Measurements from ENCODE around the gene HOXA2. TPM values are rescaled to one million over a fixed set of nuclear protein-coding genes. Genes with fewer than 3 reads are reported as not detected.
A peak's percentile ranks its signal among the peaks of the same experiment; 100 is the strongest.

HOXA2 gene
- total and polyA plus RNA-seq, 2 of the 13 experiments (the other 11 are each of a cell fraction or from before 2014, with no cell fraction given) = 0.22 to 0.29 TPM

DNA sequence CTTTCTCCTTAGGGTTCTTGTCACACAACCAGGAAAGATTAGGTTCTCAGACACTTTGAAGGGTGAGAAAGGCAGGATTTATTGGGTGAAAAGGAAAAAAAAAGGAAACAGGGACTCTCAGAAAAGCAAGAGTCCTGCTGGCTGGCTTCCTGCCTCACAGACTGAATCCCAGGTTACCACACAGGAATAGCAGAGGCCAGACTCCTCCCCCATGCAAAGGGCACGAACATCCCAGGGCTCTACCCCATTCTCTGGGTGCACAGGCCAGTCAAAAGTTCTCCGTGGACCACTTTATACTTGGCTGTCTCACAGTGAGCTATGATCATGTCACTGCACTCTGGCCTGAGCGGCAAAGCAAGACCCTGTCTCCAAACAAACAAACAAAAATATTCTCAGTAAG lies 49.3 kb downstream of the HOXA2 start:
- FAIRE-seq (no peak), ATAC-seq (peak; percentile 54; the same call in 2 of the 3 replicates), DNase-seq (ENCODE audit: low spot score) (no peak)
- Histone ChIP-seq H4K20me1 (ENCODE audit: insufficient read depth, low read length) (no peaks in the 10 kb centered on the region), H3K27ac (ENCODE audit: extremely low read length, insufficient read depth, low read length) (no peak overlapping the region), H3K4me3 (replicated peaks in 1 of 3; ENCODE audit: insufficient read depth in 1 of 3, low read depth in 2 of 3, low read length in 3 of 3) (no peak overlapping the region), H3K36me3 (replicated peaks in 1 of 2; ENCODE audit: control insufficient read depth in 1 of 2, insufficient read depth in 2 of 2, low read length in 2 of 2) (no peaks in the 10 kb centered on the region), H3K9ac (ENCODE audit: insufficient read depth, low read depth, low read length) (no peak overlapping the region), H3K4me1 (ENCODE audit: insufficient read depth, low read length) (0 out of 2 replicates have a peak, but pooled peaks cover 5% of the 10 kb centered on the region), H3K27me3 (ENCODE audit: control insufficient read depth in 1 of 2, insufficient read depth in 2 of 2, low read length in 2 of 2) (no peaks in the 10 kb centered on the region), H3K79me2 (ENCODE audit: insufficient read depth, low read length) (no peaks in the 10 kb centered on the region), H3K9me3 (ENCODE audit: low read length) (no peaks in the 10 kb centered on the region), H2AFZ (ENCODE audit: low read length) (no peak overlapping the region), H3K4me2 (ENCODE audit: low read depth, low read length) (no peak overlapping the region)
- 21% methylated on average over 3 of the region's 3 CpGs for WGBS (ENCODE audit: low lambda C conversion rate)
- no peak for TF ChIP-seq PPARG (CRISPR knock-in tag; conservative IDR thresholded peaks at IDR 0.05)
- TF ChIP-seq KLF11 (CRISPR knock-in tag; IDR thresholded peaks at IDR 0.05) = no peak
- no peak for TF ChIP-seq ZFY (CRISPR knock-in tag; IDR thresholded peaks at IDR 0.05)
- no peak for TF ChIP-seq ESRRA (CRISPR knock-in tag; IDR thresholded peaks at IDR 0.05; ENCODE audit: low read depth)
- no peak for TF ChIP-seq TAF15 (IDR thresholded peaks at IDR 0.05; ENCODE audit: low read depth, low read length, poor library complexity, severe bottlenecking)
- TF ChIP-seq ZNF883 (CRISPR knock-in tag; IDR thresholded peaks at IDR 0.05; ENCODE audit: not compliant biosample characterization) = no peak
- intact Hi-C loops (cut with micrococcal nuclease; ENCODE audit: unreplicated experiment) = no loop called here
- BruUV-seq (replicated peaks) = no TSS peak
- ChIA-PET CTCF (ENCODE audit: low intra/inter-chr PET ratio, low total read pairs) (no interaction called here), POLR2A (no interaction called here)
- in situ Hi-C loops (cut with HindIII; ENCODE audit: extremely low pct_ligation_motif_present, low pct_unique_long_range_greater_than_20kb) = no loop called here

DNA sequence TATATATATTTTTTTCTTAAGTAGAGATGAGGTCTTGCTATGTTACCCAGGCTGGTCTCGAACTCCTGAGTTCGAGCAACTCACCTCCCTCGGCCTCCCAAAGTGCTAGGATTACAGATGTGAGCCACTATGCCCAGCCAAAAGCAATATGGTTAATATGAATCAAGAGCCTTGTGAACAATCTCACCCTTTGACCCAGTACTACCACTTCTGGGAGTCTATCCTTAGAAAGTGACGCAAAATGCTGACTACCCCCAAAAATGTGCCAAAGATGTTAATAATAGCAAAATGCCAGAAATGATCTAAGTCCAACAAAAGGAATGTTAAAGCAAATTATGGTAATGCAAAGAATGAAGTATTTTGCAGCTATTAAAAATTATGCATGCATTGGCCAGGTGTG lies 51.0 kb downstream of the HOXA2 start:
- ChIA-PET CTCF (ENCODE audit: low intra/inter-chr PET ratio, low total read pairs) (no interaction called here), POLR2A (no interaction called here)
- H3K79me2 ChIP-seq (ENCODE audit: insufficient read depth, low read length) = no peaks in the 10 kb centered on the region
- no peak for TF ChIP-seq ZFY (CRISPR knock-in tag; IDR thresholded peaks at IDR 0.05)
- peak in 1 of 2 experiments; percentile 32; a peak in 1 of 4 replicates for TF ChIP-seq MAFK (conservative IDR thresholded peaks at IDR 0.05 in 1 of 2, IDR thresholded peaks at IDR 0.05 in 1 of 2; ENCODE audit: low read length in 2 of 2)
- TF ChIP-seq SRF (IDR thresholded peaks at IDR 0.05; ENCODE audit: low read depth, low read length) = no peak
- TF ChIP-seq BRCA1 (CRISPR knock-in tag; IDR thresholded peaks at IDR 0.05) = no peak
- intact Hi-C loops (cut with micrococcal nuclease; ENCODE audit: unreplicated experiment) = no loop called here
- in situ Hi-C loops (cut with HindIII; ENCODE audit: extremely low pct_ligation_motif_present, low pct_unique_long_range_greater_than_20kb) = no loop called here
- no peak overlapping the region for H3K9ac ChIP-seq (ENCODE audit: insufficient read depth, low read depth, low read length)
- FAIRE-seq (no peak), ATAC-seq (no peak), DNase-seq (ENCODE audit: low spot score) (no peak)
- BruUV-seq (replicated peaks) = no TSS peak
- no peaks in the 10 kb centered on the region for H3K9me3 ChIP-seq (ENCODE audit: low read length)
- H3K27me3 ChIP-seq (ENCODE audit: control insufficient read depth in 1 of 2, insufficient read depth in 2 of 2, low read length in 2 of 2) = no peaks in the 10 kb centered on the region
- H2AFZ ChIP-seq (ENCODE audit: low read length) = no peak overlapping the region
- H3K27ac ChIP-seq (ENCODE audit: extremely low read length, insufficient read depth, low read length) = no peak overlapping the region
- H3K36me3 ChIP-seq (replicated peaks in 1 of 2; ENCODE audit: control insufficient read depth in 1 of 2, insufficient read depth in 2 of 2, low read length in 2 of 2) = no peaks in the 10 kb centered on the region
- no peak overlapping the region for H3K4me3 ChIP-seq (replicated peaks in 1 of 3; ENCODE audit: insufficient read depth in 1 of 3, low read depth in 2 of 3, low read length in 3 of 3)
- H3K4me2 ChIP-seq (ENCODE audit: low read depth, low read length) = no peak overlapping the region
- 69% methylated on average over 4 of the region's 4 CpGs for WGBS (ENCODE audit: low lambda C conversion rate)
- H4K20me1 ChIP-seq (ENCODE audit: insufficient read depth, low read length) = no peaks in the 10 kb centered on the region
- H3K4me1 ChIP-seq (ENCODE audit: insufficient read depth, low read length) = 0 out of 2 replicates have a peak, but pooled peaks cover 5% of the 10 kb centered on the region

Small RNA genes lying within 50 kb of the gene (small RNA-seq; reads per million reads assigned to genes)
- gene AC004080.5 (ENCODE audit: insufficient read depth in 2 of 3, insufficient read length in 3 of 3, low read depth in 2 of 3, low replicate concordance in 1 of 3) (0 reads per million in 3 experiments), gene RF01977 (ENCODE audit: insufficient read depth in 2 of 3, insufficient read length in 3 of 3, low read depth in 2 of 3, low replicate concordance in 1 of 3) (0 reads per million in 3 experiments)

Other genes with a start within 250 kb of the HOXA2 start
- 12.9 and 18.8 TPM in 2 replicates for gene SKAP2, start 238.1 kb downstream of the HOXA2 start, total RNA-seq (2016; rRNA removed; fragmentation: Illumina TruSeq; extraction: Trizol)
- 2.8 and 3.6 TPM in 2 replicates for gene SKAP2, start 238.1 kb downstream of the HOXA2 start, polyA plus RNA-seq (2011; rRNA removed)
- 0.20 TPM in 1 of 2 replicates, not detected in the other for gene HOXA1, start 6.7 kb downstream of the HOXA2 start, total RNA-seq (2016; rRNA removed; fragmentation: Illumina TruSeq; extraction: Trizol)
- gene HOXA1, start 6.7 kb downstream of the HOXA2 start, polyA plus RNA-seq (2011; rRNA removed) = 0.18 and 0.31 TPM in 2 replicates
- gene HOXA4, start 28.1 kb upstream of the HOXA2 start, total RNA-seq (2016; rRNA removed; fragmentation: Illumina TruSeq; extraction: Trizol) = 1.8 and 2.4 TPM in 2 replicates
- gene HOXA4, start 28.1 kb upstream of the HOXA2 start, polyA plus RNA-seq (2011; rRNA removed) = 4.3 and 5.4 TPM in 2 replicates
- gene HOXA5, start 41.0 kb upstream of the HOXA2 start, total RNA-seq (2016; rRNA removed; fragmentation: Illumina TruSeq; extraction: Trizol) = 3.2 and 3.9 TPM in 2 replicates
- 3.6 and 4.0 TPM in 2 replicates for gene HOXA5, start 41.0 kb upstream of the HOXA2 start, polyA plus RNA-seq (2011; rRNA removed)
- gene HOXA6, start 45.1 kb upstream of the HOXA2 start, total RNA-seq (2016; rRNA removed; fragmentation: Illumina TruSeq; extraction: Trizol) = 0.95 and 1.3 TPM in 2 replicates
- 0.68 and 1.5 TPM in 2 replicates for gene HOXA6, start 45.1 kb upstream of the HOXA2 start, polyA plus RNA-seq (2011; rRNA removed)
- 2.1 and 2.9 TPM in 2 replicates for gene HOXA3, start 49.9 kb upstream of the HOXA2 start, total RNA-seq (2016; rRNA removed; fragmentation: Illumina TruSeq; extraction: Trizol)
- 4.3 and 4.6 TPM in 2 replicates for gene HOXA3, start 49.9 kb upstream of the HOXA2 start, polyA plus RNA-seq (2011; rRNA removed)
- not detected in 2 replicates for gene HOXA7, start 54.0 kb upstream of the HOXA2 start, total RNA-seq (2016; rRNA removed; fragmentation: Illumina TruSeq; extraction: Trizol)
- 0.05 and 0.10 TPM in 2 replicates for gene HOXA7, start 54.0 kb upstream of the HOXA2 start, polyA plus RNA-seq (2011; rRNA removed)
- not detected in 2 replicates for gene HOXA9, start 62.9 kb upstream of the HOXA2 start, total RNA-seq (2016; rRNA removed; fragmentation: Illumina TruSeq; extraction: Trizol)
- gene HOXA9, start 62.9 kb upstream of the HOXA2 start, polyA plus RNA-seq (2011; rRNA removed) = not detected in 2 replicates
- gene HOXA10, start 71.6 kb upstream of the HOXA2 start, total RNA-seq (2016; rRNA removed; fragmentation: Illumina TruSeq; extraction: Trizol) = not detected in 2 replicates
- gene HOXA10, start 71.6 kb upstream of the HOXA2 start, polyA plus RNA-seq (2011; rRNA removed) = 0.03 TPM in 1 of 2 replicates, not detected in the other
- gene HOXA11, start 82.5 kb upstream of the HOXA2 start, total RNA-seq (2016; rRNA removed; fragmentation: Illumina TruSeq; extraction: Trizol) = not detected in 2 replicates
- 0.04 TPM in 1 of 2 replicates, not detected in the other for gene HOXA11, start 82.5 kb upstream of the HOXA2 start, polyA plus RNA-seq (2011; rRNA removed)
- gene HOXA13, start 97.4 kb upstream of the HOXA2 start, total RNA-seq (2016; rRNA removed; fragmentation: Illumina TruSeq; extraction: Trizol) = 0.04 TPM in 2 replicates
- gene HOXA13, start 97.4 kb upstream of the HOXA2 start, polyA plus RNA-seq (2011; rRNA removed) = 0.01 TPM in 1 of 2 replicates, not detected in the other
- not detected in 2 replicates for gene EVX1, start 140.1 kb upstream of the HOXA2 start, total RNA-seq (2016; rRNA removed; fragmentation: Illumina TruSeq; extraction: Trizol)
- gene EVX1, start 140.1 kb upstream of the HOXA2 start, polyA plus RNA-seq (2011; rRNA removed) = not detected in 2 replicates

Data from HepG2 (cell line).